Tibial artery (tissue), 4 donors: ENCODE results near the gene OTOF.

Experiments
- DNase-seq, 2 donors: peaks; one replicate each; pipeline ENCODE4 v3.0.0-alpha.2; 2019
- H3K27ac ChIP-seq, 2 donors: fragments of 200-600 bp; sonication (generic) in 1 of 2; 1 replicate in 1 of 2; 2 replicates in 1 of 2; pipeline ENCODE4 v1.5.1; 2018 to 2019; ENCODE audit warnings: mild to moderate bottlenecking in 1 of 2
- H3K27me3 ChIP-seq, 2 donors: fragments of 200-600 bp; sonication (generic) in 1 of 2; one replicate each; pipeline versions ENCODE4 v1.5.1 to v1.6.0; 2016 to 2019
- H3K36me3 ChIP-seq, 3 donors: fragments of 200-600 bp; sonication (generic) in 2 of 3; one replicate each; pipeline ENCODE4 v1.5.1; 2016 to 2019; ENCODE audit warnings: mild to moderate bottlenecking in 2 of 3
- H3K4me1 ChIP-seq, 4 donors: fragments of 200-600 bp; sonication (generic) in 2 of 4; 1 replicate in 3 of 4; 2 replicates in 1 of 4; pipeline ENCODE4 v1.5.1; 2016 to 2019
- H3K4me3 ChIP-seq, 2 donors: fragments of 200-600 bp; sonication (generic) in 1 of 2; 1 replicate in 1 of 2; 2 replicates in 1 of 2; pipeline ENCODE4 v1.5.1; 2018 to 2019; ENCODE audit warnings: mild to moderate bottlenecking in 2 of 2
- H3K9me3 ChIP-seq, 3 donors: fragments of 200-600 bp; sonication (generic) in 1 of 3; one replicate each; pipeline ENCODE4 v1.5.1; 2016 to 2019
- intact Hi-C: fragments of 100-400 bp; cut with DNase I; formaldehyde crosslinking; loops from one replicate; pipeline ENCODE4 v1.15.0; 2023; ENCODE audit warnings: low total_unique reads
- TF ChIP-seq, protein P1 (sequence below), 2 experiments: fragments of 200-600 bp in 1 of 2; fragments of 450-650 bp in 1 of 2; IDR thresholded peaks; one replicate each; pipeline ENCODE4 v1.5.1; 2017 to 2019; ENCODE audit warnings: antibody characterized with exemption in 2 of 2, mild to moderate bottlenecking in 1 of 2, moderate library complexity in 1 of 2

Gene OTOF

GRCh38 chr2:26442301-26442700 is 35.6 kb downstream of the OTOF start:
- no peak for DNase-seq
- Histone ChIP-seq H3K4me1 (no peaks in the 10 kb centered on the region), H3K4me3 (no peak overlapping the region), H3K27me3 (no peaks in the 10 kb centered on the region), H3K36me3 (no peaks in the 10 kb centered on the region), H3K27ac (no peak overlapping the region), H3K9me3 (no peaks in the 10 kb centered on the region)
- TF ChIP-seq, protein P1, sequence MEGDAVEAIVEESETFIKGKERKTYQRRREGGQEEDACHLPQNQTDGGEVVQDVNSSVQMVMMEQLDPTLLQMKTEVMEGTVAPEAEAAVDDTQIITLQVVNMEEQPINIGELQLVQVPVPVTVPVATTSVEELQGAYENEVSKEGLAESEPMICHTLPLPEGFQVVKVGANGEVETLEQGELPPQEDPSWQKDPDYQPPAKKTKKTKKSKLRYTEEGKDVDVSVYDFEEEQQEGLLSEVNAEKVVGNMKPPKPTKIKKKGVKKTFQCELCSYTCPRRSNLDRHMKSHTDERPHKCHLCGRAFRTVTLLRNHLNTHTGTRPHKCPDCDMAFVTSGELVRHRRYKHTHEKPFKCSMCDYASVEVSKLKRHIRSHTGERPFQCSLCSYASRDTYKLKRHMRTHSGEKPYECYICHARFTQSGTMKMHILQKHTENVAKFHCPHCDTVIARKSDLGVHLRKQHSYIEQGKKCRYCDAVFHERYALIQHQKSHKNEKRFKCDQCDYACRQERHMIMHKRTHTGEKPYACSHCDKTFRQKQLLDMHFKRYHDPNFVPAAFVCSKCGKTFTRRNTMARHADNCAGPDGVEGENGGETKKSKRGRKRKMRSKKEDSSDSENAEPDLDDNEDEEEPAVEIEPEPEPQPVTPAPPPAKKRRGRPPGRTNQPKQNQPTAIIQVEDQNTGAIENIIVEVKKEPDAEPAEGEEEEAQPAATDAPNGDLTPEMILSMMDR (IDR thresholded peaks at IDR 0.05) = no peak
- intact Hi-C loops = no loop called here

- no peak for DNase-seq
- no peaks in the 10 kb centered on the region for H3K36me3 ChIP-seq
- H3K9me3 ChIP-seq = no peaks in the 10 kb centered on the region
- intact Hi-C loops = no loop called here
- no peaks in the 10 kb centered on the region for H3K27me3 ChIP-seq
- TF ChIP-seq, protein P1 (IDR thresholded peaks at IDR 0.05) = no peak
- H3K4me3 ChIP-seq = no peak overlapping the region
- H3K4me1 ChIP-seq = no peaks in the 10 kb centered on the region
- H3K27ac ChIP-seq = no peak overlapping the region
Measured at GRCh38 chr2:26438926-26439325, 39.0 kb downstream of the OTOF start.

- DNase-seq = no peak
- intact Hi-C loops = no loop called here
Measured at GRCh38 chr2:26438526-26438925, 39.4 kb downstream of the OTOF start.

GRCh38 chr2:26435106-26435505 is 42.8 kb downstream of the OTOF start:
- no peaks in the 10 kb centered on the region for H3K36me3 ChIP-seq
- H3K4me3 ChIP-seq = no peak overlapping the region
- no peaks in the 10 kb centered on the region for H3K4me1 ChIP-seq
- TF ChIP-seq, protein P1 (IDR thresholded peaks at IDR 0.05) = no peak
- intact Hi-C loops = no loop called here
- no peak overlapping the region for H3K27ac ChIP-seq
- no peaks in the 10 kb centered on the region for H3K9me3 ChIP-seq
- DNase-seq = no peak
- H3K27me3 ChIP-seq = peaks cover 0 to 11% of the 10 kb centered on the region in 2 donors

More at GRCh38 chr2:26438526-26438925, 39.4 kb downstream of the OTOF start:
- Histone ChIP-seq H3K27me3 (no peaks in the 10 kb centered on the region), H3K27ac (no peak overlapping the region), H3K4me1 (no peaks in the 10 kb centered on the region), H3K9me3 (no peaks in the 10 kb centered on the region), H3K36me3 (no peaks in the 10 kb centered on the region), H3K4me3 (no peak overlapping the region)
- TF ChIP-seq, protein P1 (IDR thresholded peaks at IDR 0.05) = no peak

- Histone ChIP-seq H3K27me3 (peaks cover 0 to 13% of the 10 kb centered on the region in 2 donors), H3K4me3 (no peak overlapping the region), H3K4me1 (no peaks in the 10 kb centered on the region), H3K27ac (no peak overlapping the region), H3K9me3 (no peaks in the 10 kb centered on the region), H3K36me3 (no peaks in the 10 kb centered on the region)
- no peak for DNase-seq
- TF ChIP-seq, protein P1 (IDR thresholded peaks at IDR 0.05) = no peak
- intact Hi-C loops = no loop called here
Measured at GRCh38 chr2:26432859-26433258, 45.1 kb downstream of the OTOF start.

DNA sequence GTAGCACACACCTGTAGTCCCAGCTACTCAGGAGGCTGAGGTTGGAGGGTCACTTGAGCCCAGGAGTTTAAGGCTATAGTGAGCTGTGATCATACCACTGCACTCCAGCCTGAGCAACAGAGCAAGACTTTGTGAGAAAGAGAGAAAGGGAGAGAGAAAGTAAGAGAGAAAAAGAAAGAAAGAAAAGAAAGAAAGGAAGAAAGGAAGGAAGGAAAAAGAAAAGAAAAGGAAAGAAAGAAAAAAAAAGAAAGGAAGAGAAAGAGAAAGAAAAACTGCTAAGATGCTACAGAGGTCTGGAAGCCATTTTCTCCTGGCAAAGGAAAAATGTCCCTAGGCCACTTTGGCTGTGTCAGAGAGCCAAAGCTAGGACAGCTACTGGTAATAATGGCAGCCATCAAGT is 45.6 kb downstream of the OTOF start:
- Histone ChIP-seq H3K4me1 (no peaks in the 10 kb centered on the region), H3K4me3 (no peak overlapping the region), H3K36me3 (no peaks in the 10 kb centered on the region), H3K9me3 (no peaks in the 10 kb centered on the region), H3K27ac (no peak overlapping the region), H3K27me3 (peaks cover 0 to 13% of the 10 kb centered on the region in 2 donors)
- no peak for DNase-seq
- TF ChIP-seq, protein P1 (IDR thresholded peaks at IDR 0.05) = no peak
- intact Hi-C loops = no loop called here
